Heart right ventricle (tissue), 16 donors: Measurements from ENCODE around the gene CACNA1E. TPM values are rescaled to one million over a fixed set of nuclear protein-coding genes. Genes with fewer than 3 reads are reported as not detected.

ENCODE experiments used
- ATAC-seq, 8 donors: fragments of 200-7000 bp; cut with Tn5 transposase; one replicate each; pipeline ENCODE4 v1.9.1; 2020; ENCODE audit warnings: mild to moderate bottlenecking in 8 of 8, moderate library complexity in 8 of 8, moderate number of reproducible peaks in 1 of 8
- DNase-seq, 2 donors: peaks; one replicate each; pipeline ENCODE4 v3.0.0-alpha.2; 2020
- H3K27ac ChIP-seq, 10 donors: fragments of 200-600 bp; sonication (generic) in 2 of 10; one replicate each; pipeline versions ENCODE4 v1.5.0 to v1.8.0; 2020 to 2022; ENCODE audit warnings: mild to moderate bottlenecking in 3 of 10
- H3K27me3 ChIP-seq, 7 donors: fragments of 200-600 bp; one replicate each; pipeline ENCODE4 v1.8.0; 2021 to 2022; ENCODE audit warnings: mild to moderate bottlenecking in 2 of 7
- H3K36me3 ChIP-seq, 9 donors: fragments of 200-600 bp; sonication (generic) in 1 of 9; one replicate each; pipeline versions ENCODE4 v1.5.0 to v1.8.0; 2020 to 2022; ENCODE audit warnings: mild to moderate bottlenecking in 2 of 9
- H3K4me1 ChIP-seq, 9 donors: fragments of 200-600 bp; sonication (generic) in 1 of 9; one replicate each; pipeline versions ENCODE4 v1.5.0 to v1.8.0; 2020 to 2022; ENCODE audit warnings: mild to moderate bottlenecking in 4 of 9
- H3K4me3 ChIP-seq, 10 donors: fragments of 200-600 bp; sonication (generic) in 2 of 10; one replicate each; pipeline versions ENCODE4 v1.5.0 to v1.8.0; 2020 to 2022; ENCODE audit warnings: mild to moderate bottlenecking in 7 of 10, moderate library complexity in 2 of 10
- H3K9me3 ChIP-seq, 11 donors: fragments of 200-600 bp in 10 of 11; sonication (generic) in 2 of 11; one replicate each; pipeline versions ENCODE4 v1.5.0 to v1.8.0; 2013 to 2022; ENCODE audit warnings: mild to moderate bottlenecking in 2 of 11, control low read depth in 1 of 11, moderate library complexity in 1 of 11
- WGBS, 2 donors: extraction: QIAGEN DNeasy Blood & Tissue Kit; methylation state at CpG; one replicate each; pipeline ENCODE4 v1.1.7; 2013; ENCODE audit warnings: inconsistent platforms in 1 of 2; 5-methylcytosine and 5-hydroxymethylcytosine counted together
- intact Hi-C, 10 donors: fragments of 100-400 bp; cut with DNase I; formaldehyde crosslinking; loops; one replicate each; pipeline versions ENCODE4 v1.11.1 to v1.14.2; 2022
- polyA plus RNA-seq, 2 donors: library from polyadenylated mRNA; stranded (reverse); fragments of 200-250 nt; gene quantifications; one replicate each; pipeline ENCODE4 v1.2.3, GENCODE V29; 2013
- total RNA-seq, 10 donors: library from RNA; stranded (reverse); fragmentation: NEBNext Ultra II Directional in 3 of 10; extraction: Animal tissue kit (Norgen Biotek cat#: 25700) in 3 of 10; gene quantifications; one replicate each; pipeline versions ENCODE4 v1.2.1 to v1.2.4, GENCODE V29; 2021 to 2023
- TF ChIP-seq, protein P1 (sequence below), 9 donors: fragments of 200-600 bp; sonication (generic) in 2 of 9; IDR thresholded peaks; one replicate each; pipeline versions ENCODE4 v1.5.0 to v1.8.0; 2021 to 2022; ENCODE audit warnings: antibody characterized with exemption in 9 of 9, mild to moderate bottlenecking in 5 of 9, moderate library complexity in 1 of 9
- donor health status: Arrhythmogenic right ventricular cardiomyopathy.
- donor health status: ischemic (EF 13 %, LVEDD 7.1; RV severe dilation, severe dysfunction).
- donor health status: healthy with polysubstance abuse.
- donor health status: DM: no; HTN: yes; CAD: no.
- donor health status: DM: no; HTN: no; CAD: no.
- donor health status: ischemic (EF 25% LVEDD 6.9; RV normal size, moderate dysfunction).
- donor health status: ischemic (EF 25% LVEDD 5.7; RV mildly dilated, moderate dysfunction).
- donor health status: healthy.
- donor health status: DM: yes; HTN: yes; CAD: no.
- donor health status: Ischemic cardiomyopathy.
- donor health status: ischemic (EF 35%, LVEDD 5.7; RV mildly dilated, moderate dysfunction).
- donor health status: nonischemic (EF 11% LVEDD 7.7; RV severe dilation, severe dysfunction).
- donor health status: DM: yes; HTN: yes; CAD: no.
- donor health status: PGD.
- donor health status: ischemic (EF 29% LVEDD 5.4; RV normal size, mild dysfunction).
- donor health status: nonischemic (EF 23%, LVEDD 6.1; RV moderate dilation, normal function).

CACNA1E gene
- total and polyA plus RNA-seq, 12 donors: 0.04 to 21.7 (median 0.71) TPM

DNA sequence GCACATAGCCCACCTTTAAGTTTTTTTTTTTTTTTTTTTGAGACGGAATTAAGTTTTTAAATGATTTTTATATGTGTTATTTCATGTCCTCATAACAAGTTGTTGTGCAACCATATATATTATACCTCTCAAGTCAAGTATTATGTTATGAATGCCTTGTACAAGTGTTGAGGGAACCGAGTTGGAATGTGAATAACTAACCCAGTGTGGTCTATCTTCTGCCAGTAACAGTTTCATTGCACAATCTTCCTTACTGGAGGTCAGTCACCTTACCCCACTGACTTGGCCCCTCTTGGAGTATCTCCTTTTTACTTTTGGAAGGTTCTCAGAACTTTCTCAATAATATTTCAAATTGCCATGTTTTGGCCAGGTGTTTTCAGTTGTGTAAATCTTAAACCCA is 201.9 kb downstream of the CACNA1E start:
- H3K27me3 ChIP-seq: peaks cover 0 to 19% (median 6%) of the 10 kb centered on the region in 7 donors
- H3K27ac ChIP-seq: no peak overlapping the region
- 66 to 68% methylated on average over 2 of the region's 2 CpGs for WGBS, 2 donors
- peaks cover 0 to 3% (median 0%) of the 10 kb centered on the region in 11 donors for H3K9me3 ChIP-seq
- no peaks in the 10 kb centered on the region for H3K36me3 ChIP-seq
- no peak for ATAC-seq
- TF ChIP-seq, protein P1, sequence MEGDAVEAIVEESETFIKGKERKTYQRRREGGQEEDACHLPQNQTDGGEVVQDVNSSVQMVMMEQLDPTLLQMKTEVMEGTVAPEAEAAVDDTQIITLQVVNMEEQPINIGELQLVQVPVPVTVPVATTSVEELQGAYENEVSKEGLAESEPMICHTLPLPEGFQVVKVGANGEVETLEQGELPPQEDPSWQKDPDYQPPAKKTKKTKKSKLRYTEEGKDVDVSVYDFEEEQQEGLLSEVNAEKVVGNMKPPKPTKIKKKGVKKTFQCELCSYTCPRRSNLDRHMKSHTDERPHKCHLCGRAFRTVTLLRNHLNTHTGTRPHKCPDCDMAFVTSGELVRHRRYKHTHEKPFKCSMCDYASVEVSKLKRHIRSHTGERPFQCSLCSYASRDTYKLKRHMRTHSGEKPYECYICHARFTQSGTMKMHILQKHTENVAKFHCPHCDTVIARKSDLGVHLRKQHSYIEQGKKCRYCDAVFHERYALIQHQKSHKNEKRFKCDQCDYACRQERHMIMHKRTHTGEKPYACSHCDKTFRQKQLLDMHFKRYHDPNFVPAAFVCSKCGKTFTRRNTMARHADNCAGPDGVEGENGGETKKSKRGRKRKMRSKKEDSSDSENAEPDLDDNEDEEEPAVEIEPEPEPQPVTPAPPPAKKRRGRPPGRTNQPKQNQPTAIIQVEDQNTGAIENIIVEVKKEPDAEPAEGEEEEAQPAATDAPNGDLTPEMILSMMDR (IDR thresholded peaks at IDR 0.05): no peak
- DNase-seq: no peak
- no peaks in the 10 kb centered on the region for H3K4me1 ChIP-seq
- intact Hi-C loops: no loop called here
- no peak overlapping the region for H3K4me3 ChIP-seq

DNA sequence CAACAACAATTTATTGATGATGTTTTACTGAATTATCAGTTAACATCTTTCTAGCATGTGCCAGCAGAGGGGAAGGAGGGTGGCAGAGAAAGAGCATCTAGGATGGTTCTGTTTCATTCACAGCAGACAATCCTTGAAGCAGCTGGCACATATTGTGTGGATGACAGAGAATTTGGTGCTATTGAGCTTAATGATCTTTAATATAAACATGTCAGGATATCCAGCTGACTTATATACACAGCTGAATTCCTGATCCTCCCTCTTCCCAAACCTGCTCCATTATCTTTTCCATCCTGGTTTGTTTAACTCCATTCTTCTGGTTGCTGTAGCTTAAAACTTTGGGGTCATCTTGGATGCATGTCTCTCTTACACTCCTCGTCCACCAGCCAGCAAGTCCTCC is 218.6 kb downstream of the CACNA1E start:
- H3K27ac ChIP-seq: no peak overlapping the region
- peaks cover 0 to 25% (median 0%) of the 10 kb centered on the region in 7 donors for H3K27me3 ChIP-seq
- DNase-seq: no peak
- H3K4me3 ChIP-seq: no peak overlapping the region
- H3K4me1 ChIP-seq: no peaks in the 10 kb centered on the region
- no peaks in the 10 kb centered on the region for H3K9me3 ChIP-seq
- intact Hi-C loops: no loop called here
- H3K36me3 ChIP-seq: no peaks in the 10 kb centered on the region
- no peak for ATAC-seq
- 47 to 71% methylated on average over 1 of the region's 1 CpG for WGBS, 2 donors
- TF ChIP-seq, protein P1 (IDR thresholded peaks at IDR 0.05): no peak

DNA sequence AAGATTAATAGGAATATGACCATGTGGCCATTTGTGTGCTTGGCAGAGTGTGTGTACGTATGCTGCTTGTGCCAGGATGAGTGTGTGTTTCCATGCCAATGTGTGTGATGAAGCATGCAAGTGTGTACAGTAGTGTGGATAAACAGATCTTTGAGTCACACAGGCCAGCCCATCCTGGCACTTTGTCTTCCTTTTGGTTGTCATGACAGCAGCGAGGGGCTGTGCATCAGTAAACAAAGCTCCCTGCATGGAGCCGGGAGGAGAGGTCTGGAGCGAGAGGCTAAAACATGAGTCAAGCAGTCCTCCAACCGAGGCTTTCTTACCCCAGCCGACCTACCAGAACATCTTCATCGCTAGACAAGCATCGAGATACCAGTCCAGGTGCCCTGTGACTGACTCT is 221.2 kb downstream of the CACNA1E start:
- Histone ChIP-seq H3K27me3 (peaks cover 0 to 32% (median 0%) of the 10 kb centered on the region in 7 donors), H3K36me3 (no peaks in the 10 kb centered on the region), H3K27ac (no peak overlapping the region), H3K4me3 (no peak overlapping the region), H3K9me3 (no peaks in the 10 kb centered on the region), H3K4me1 (no peaks in the 10 kb centered on the region)
- DNase-seq (no peak), ATAC-seq (no peak)
- TF ChIP-seq, protein P1 (IDR thresholded peaks at IDR 0.05): no peak
- 53 to 64% methylated on average over 8 of the region's 8 CpGs for WGBS, 2 donors
- intact Hi-C loops: no loop called here

DNA sequence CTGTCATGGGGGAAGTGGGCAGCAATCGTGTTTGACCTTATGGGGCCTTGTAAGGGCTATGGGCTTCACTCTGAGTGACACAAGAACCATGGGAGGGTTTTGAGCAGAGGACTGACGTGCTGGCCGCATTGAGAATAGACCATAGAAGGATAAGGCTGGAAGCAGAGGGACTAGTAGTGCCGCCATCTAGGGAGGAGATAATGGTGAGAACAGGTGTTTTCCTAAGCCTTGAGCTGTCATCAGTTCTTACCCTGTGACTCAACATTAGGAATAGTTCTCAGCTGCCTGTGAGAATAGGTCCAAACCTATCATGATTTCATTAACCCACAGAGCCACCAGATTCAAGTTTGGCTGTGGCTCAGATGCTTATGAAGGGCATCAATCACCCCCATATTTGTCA is 228.5 kb downstream of the CACNA1E start:
- DNase-seq (no peak), ATAC-seq (no peak)
- intact Hi-C loops: no loop called here
- TF ChIP-seq, protein P1 (IDR thresholded peaks at IDR 0.05): no peak
- Histone ChIP-seq H3K4me1 (no peaks in the 10 kb centered on the region), H3K27ac (no peak overlapping the region), H3K36me3 (no peaks in the 10 kb centered on the region), H3K4me3 (no peak overlapping the region), H3K9me3 (no peaks in the 10 kb centered on the region), H3K27me3 (peaks cover 0 to 31% (median 10%) of the 10 kb centered on the region in 7 donors)
- 57 to 58% methylated on average over 4 of the region's 4 CpGs for WGBS, 2 donors
